ENCODE measurements around the gene KNDC1. TPM values are rescaled to one million over a fixed set of nuclear protein-coding genes. Genes with fewer than 3 reads are reported as not detected.

Gene KNDC1
- total RNA-seq, 4 donors from 2014 or later: 0.27 to 1.7 TPM; not detected in 2

DNA sequence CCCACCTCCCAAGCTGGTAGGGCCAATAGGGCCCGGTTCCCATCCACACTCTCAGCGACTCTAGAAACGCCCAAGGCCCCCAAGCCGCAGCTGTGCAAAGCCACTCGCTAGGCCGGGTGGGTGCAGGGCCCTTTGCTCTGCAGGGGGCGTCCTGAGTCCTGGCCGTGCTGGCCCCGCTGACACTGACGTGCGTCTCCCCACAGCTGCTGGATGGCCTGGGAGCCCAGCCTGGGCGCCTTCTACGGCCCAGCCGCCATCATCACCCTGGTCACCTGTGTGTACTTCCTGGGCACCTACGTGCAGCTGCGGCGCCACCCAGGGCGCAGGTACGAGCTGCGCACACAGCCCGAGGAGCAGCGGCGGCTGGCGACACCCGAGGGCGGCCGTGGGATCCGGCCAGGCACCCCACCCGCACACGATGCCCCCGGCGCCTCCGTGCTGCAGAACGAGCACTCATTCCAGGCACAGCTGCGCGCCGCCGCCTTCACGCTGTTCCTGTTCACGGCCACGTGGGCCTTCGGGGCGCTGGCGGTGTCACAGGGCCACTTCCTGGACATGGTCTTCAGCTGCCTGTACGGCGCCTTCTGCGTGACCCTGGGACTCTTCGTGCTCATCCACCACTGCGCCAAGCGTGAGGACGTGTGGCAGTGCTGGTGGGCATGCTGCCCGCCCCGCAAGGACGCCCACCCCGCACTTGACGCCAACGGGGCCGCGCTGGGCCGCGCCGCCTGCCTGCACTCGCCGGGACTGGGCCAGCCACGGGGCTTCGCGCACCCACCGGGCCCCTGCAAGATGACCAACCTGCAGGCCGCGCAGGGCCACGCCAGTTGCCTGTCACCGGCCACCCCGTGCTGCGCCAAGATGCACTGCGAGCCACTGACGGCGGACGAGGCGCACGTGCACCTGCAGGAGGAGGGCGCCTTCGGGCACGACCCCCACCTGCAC is 31.6 kb upstream of the KNDC1 start:
- Histone ChIP-seq H3K27me3 (no peaks in the 10 kb centered on the region), H3K27ac (no peak overlapping the region), H3K9me3 (no peaks in the 10 kb centered on the region), H3K36me3 (no peaks in the 10 kb centered on the region), H3K4me3 (no peak overlapping the region), H3K4me1 (no peaks in the 10 kb centered on the region)
- TF ChIP-seq POLR2A (IDR thresholded peaks at IDR 0.05) (no peak), CTCF (IDR thresholded peaks at IDR 0.05) (no peak)
- DNase-seq: peak in 1 of 3 donors; percentile 43

- peak in 2 of 3 donors; percentile 10 to 38 for DNase-seq
- no peaks in the 10 kb centered on the region for H3K27me3 ChIP-seq
Observed at GRCh38 chr10:133129071-133129858, 30.8 kb upstream of the KNDC1 start.

GRCh38 chr10:133129859-133130495 is 30.0 kb upstream of the KNDC1 start:
- peak in 2 of 3 donors; percentile 30 for DNase-seq
- TF ChIP-seq POLR2A (IDR thresholded peaks at IDR 0.05): no peak
- no peak for TF ChIP-seq CTCF (IDR thresholded peaks at IDR 0.05)
- H3K27me3 ChIP-seq: no peaks in the 10 kb centered on the region

More at GRCh38 chr10:133129071-133129858, 30.8 kb upstream of the KNDC1 start:
- no peak overlapping the region for H3K27ac ChIP-seq
- no peaks in the 10 kb centered on the region for H3K36me3 ChIP-seq
- H3K4me1 ChIP-seq: no peaks in the 10 kb centered on the region
- no peaks in the 10 kb centered on the region for H3K9me3 ChIP-seq
- no peak overlapping the region for H3K4me3 ChIP-seq
- TF ChIP-seq POLR2A (IDR thresholded peaks at IDR 0.05) (no peak), CTCF (IDR thresholded peaks at IDR 0.05) (no peak)

DNA sequence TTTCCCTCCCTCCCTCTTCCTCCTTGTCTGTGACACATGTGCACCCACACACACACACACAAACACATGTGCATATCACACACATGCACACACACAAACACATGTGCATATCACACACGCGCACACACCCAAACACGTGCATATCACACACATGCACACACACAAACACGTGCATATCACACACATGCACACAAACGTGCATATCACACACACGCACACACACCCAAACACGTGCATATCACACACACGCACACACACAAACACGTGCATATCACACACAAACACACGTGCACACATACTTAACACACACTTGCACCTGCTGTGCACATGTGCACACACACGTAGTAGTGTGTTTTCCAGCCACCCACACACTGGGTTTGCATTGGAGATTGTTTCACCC is 29.4 kb upstream of the KNDC1 start:
- no peak overlapping the region for H3K4me3 ChIP-seq
- H3K4me1 ChIP-seq: no peaks in the 10 kb centered on the region
- no peaks in the 10 kb centered on the region for H3K27me3 ChIP-seq
- H3K27ac ChIP-seq: no peak overlapping the region
- DNase-seq: peak in 1 of 3 donors; percentile 0
- no peaks in the 10 kb centered on the region for H3K36me3 ChIP-seq
- no peaks in the 10 kb centered on the region for H3K9me3 ChIP-seq
- TF ChIP-seq POLR2A (IDR thresholded peaks at IDR 0.05) (no peak), CTCF (IDR thresholded peaks at IDR 0.05) (no peak)

More at GRCh38 chr10:133129859-133130495, 30.0 kb upstream of the KNDC1 start:
- Histone ChIP-seq H3K4me1 (no peaks in the 10 kb centered on the region), H3K36me3 (no peaks in the 10 kb centered on the region), H3K9me3 (no peaks in the 10 kb centered on the region), H3K4me3 (no peak overlapping the region), H3K27ac (no peak overlapping the region)

DNA sequence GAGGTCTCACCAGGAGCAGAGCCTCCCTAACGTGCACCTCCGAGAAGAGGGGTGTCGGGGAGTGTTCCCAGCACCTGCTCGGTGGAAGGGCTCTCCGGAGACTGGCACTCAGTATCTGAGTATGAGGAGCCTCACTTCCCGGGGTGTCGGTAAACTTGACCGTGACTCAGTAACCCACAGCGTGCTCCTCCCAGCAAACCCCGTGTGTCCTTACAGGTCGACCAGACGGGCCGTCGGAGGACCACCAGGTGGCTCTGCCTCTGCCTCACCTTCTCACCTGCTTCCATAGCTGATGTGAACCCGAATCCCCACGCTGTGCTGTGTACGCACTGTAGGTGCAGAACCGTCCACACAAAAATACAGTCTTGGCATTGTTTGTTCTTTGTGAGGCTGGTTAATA is 29.0 kb upstream of the KNDC1 start:
- peak in 2 of 3 donors; percentile 27 to 34 for DNase-seq

More for the DNA sequence above, 29.0 kb upstream of the KNDC1 start:
- H3K4me3 ChIP-seq: no peak overlapping the region
- no peaks in the 10 kb centered on the region for H3K9me3 ChIP-seq
- TF ChIP-seq CTCF (IDR thresholded peaks at IDR 0.05) (no peak), POLR2A (IDR thresholded peaks at IDR 0.05) (no peak)
- H3K27ac ChIP-seq: no peak overlapping the region
- no peaks in the 10 kb centered on the region for H3K36me3 ChIP-seq
- no peaks in the 10 kb centered on the region for H3K27me3 ChIP-seq
- no peaks in the 10 kb centered on the region for H3K4me1 ChIP-seq

Measured in Peyer's patch (tissue), 4 donors.